ENCODE data around the gene FAM227B.

The FAM227B gene

GRCh38 chr15:49282366-49282765 lies 338.3 kb downstream of the FAM227B start:
- Histone ChIP-seq H3K9me3 (ENCODE audit: insufficient read depth, low read depth, low read length) (no peaks in the 10 kb centered on the region), H4K20me1 (ENCODE audit: insufficient read depth, low read length, poor library complexity, severe bottlenecking) (no peaks in the 10 kb centered on the region), H3K4me2 (ENCODE audit: low read depth, low read length, poor library complexity, severe bottlenecking) (no peak overlapping the region), H3K4me3 (ENCODE audit: low read length, poor library complexity, severe bottlenecking) (no peak overlapping the region), H2AFZ (ENCODE audit: low read length) (no peak overlapping the region), H3K79me2 (ENCODE audit: insufficient read depth, low read length) (no peaks in the 10 kb centered on the region), H3K36me3 (ENCODE audit: insufficient read depth, low read length) (peaks cover 19% of the 10 kb centered on the region; the same call in 1 of the 2 replicates), H3F3A (ENCODE audit: low read depth) (no peaks in the 10 kb centered on the region), H3K27me3 (ENCODE audit: insufficient read depth, low read length, poor library complexity, severe bottlenecking) (no peaks in the 10 kb centered on the region), H3K9me2 (replicated peaks; ENCODE audit: low read depth, low read length) (no peaks in the 10 kb centered on the region), H3K9ac (ENCODE audit: low read depth, low read length, poor library complexity, severe bottlenecking) (no peak overlapping the region), H3K4me1 (ENCODE audit: insufficient read depth, low read length, poor library complexity, severe bottlenecking) (peaks cover 5% of the 10 kb centered on the region)
- TF ChIP-seq CTCF (conservative IDR thresholded peaks at IDR 0.05; ENCODE audit: low read length) (no peak), EZH2phosphoT487 (IDR thresholded peaks at IDR 0.05; ENCODE audit: borderline replicate concordance) (no peak)

- H3K9me2 ChIP-seq (replicated peaks; ENCODE audit: low read depth, low read length): no peaks in the 10 kb centered on the region
- no peak overlapping the region for H3K4me3 ChIP-seq (ENCODE audit: low read length, poor library complexity, severe bottlenecking)
- H3K4me2 ChIP-seq (ENCODE audit: low read depth, low read length, poor library complexity, severe bottlenecking): no peak overlapping the region
- no peak overlapping the region for H3K9ac ChIP-seq (ENCODE audit: low read depth, low read length, poor library complexity, severe bottlenecking)
- no peaks in the 10 kb centered on the region for H3K79me2 ChIP-seq (ENCODE audit: insufficient read depth, low read length)
- H3K27me3 ChIP-seq (ENCODE audit: insufficient read depth, low read length, poor library complexity, severe bottlenecking): no peaks in the 10 kb centered on the region
- H4K20me1 ChIP-seq (ENCODE audit: insufficient read depth, low read length, poor library complexity, severe bottlenecking): no peaks in the 10 kb centered on the region
- H3F3A ChIP-seq (ENCODE audit: low read depth): no peaks in the 10 kb centered on the region
- H3K4me1 ChIP-seq (ENCODE audit: insufficient read depth, low read length, poor library complexity, severe bottlenecking): no peaks in the 10 kb centered on the region
- H2AFZ ChIP-seq (ENCODE audit: low read length): no peak overlapping the region
- H3K9me3 ChIP-seq (ENCODE audit: insufficient read depth, low read depth, low read length): no peaks in the 10 kb centered on the region
- H3K36me3 ChIP-seq (ENCODE audit: insufficient read depth, low read length): peaks cover 19% of the 10 kb centered on the region; the same call in 1 of the 2 replicates
- TF ChIP-seq CTCF (conservative IDR thresholded peaks at IDR 0.05; ENCODE audit: low read length) (no peak), EZH2phosphoT487 (IDR thresholded peaks at IDR 0.05; ENCODE audit: borderline replicate concordance) (no peak)
These were observed 340.8 kb downstream of the FAM227B start for GRCh38 chr15:49279521-49280456.

GRCh38 chr15:49278751-49279150 lies 341.9 kb downstream of the FAM227B start:
- Histone ChIP-seq H3K79me2 (ENCODE audit: insufficient read depth, low read length) (no peaks in the 10 kb centered on the region), H3K27me3 (ENCODE audit: insufficient read depth, low read length, poor library complexity, severe bottlenecking) (no peaks in the 10 kb centered on the region), H3K9me2 (replicated peaks; ENCODE audit: low read depth, low read length) (no peaks in the 10 kb centered on the region), H3F3A (ENCODE audit: low read depth) (no peaks in the 10 kb centered on the region), H4K20me1 (ENCODE audit: insufficient read depth, low read length, poor library complexity, severe bottlenecking) (no peaks in the 10 kb centered on the region), H3K9ac (ENCODE audit: low read depth, low read length, poor library complexity, severe bottlenecking) (no peak overlapping the region), H3K36me3 (ENCODE audit: insufficient read depth, low read length) (peaks cover 9% of the 10 kb centered on the region; the same call in 1 of the 2 replicates), H3K4me1 (ENCODE audit: insufficient read depth, low read length, poor library complexity, severe bottlenecking) (no peaks in the 10 kb centered on the region), H3K4me2 (ENCODE audit: low read depth, low read length, poor library complexity, severe bottlenecking) (no peak overlapping the region), H2AFZ (ENCODE audit: low read length) (no peak overlapping the region), H3K9me3 (ENCODE audit: insufficient read depth, low read depth, low read length) (no peaks in the 10 kb centered on the region), H3K4me3 (ENCODE audit: low read length, poor library complexity, severe bottlenecking) (no peak overlapping the region)
- TF ChIP-seq CTCF (conservative IDR thresholded peaks at IDR 0.05; ENCODE audit: low read length): no peak
- TF ChIP-seq EZH2phosphoT487 (IDR thresholded peaks at IDR 0.05; ENCODE audit: borderline replicate concordance): no peak

All from Loucy (cell line).